IPS-NIHi7 (cell line): ENCODE measurements around the gene NCAPD2.

Experiments
- DNase-seq: peaks from one replicate; pipeline ENCODE4 v3.0.0; 2012; ENCODE audit warnings: mixed read lengths; ENCODE audit errors: extremely low spot score

NCAPD2 gene, protein sequence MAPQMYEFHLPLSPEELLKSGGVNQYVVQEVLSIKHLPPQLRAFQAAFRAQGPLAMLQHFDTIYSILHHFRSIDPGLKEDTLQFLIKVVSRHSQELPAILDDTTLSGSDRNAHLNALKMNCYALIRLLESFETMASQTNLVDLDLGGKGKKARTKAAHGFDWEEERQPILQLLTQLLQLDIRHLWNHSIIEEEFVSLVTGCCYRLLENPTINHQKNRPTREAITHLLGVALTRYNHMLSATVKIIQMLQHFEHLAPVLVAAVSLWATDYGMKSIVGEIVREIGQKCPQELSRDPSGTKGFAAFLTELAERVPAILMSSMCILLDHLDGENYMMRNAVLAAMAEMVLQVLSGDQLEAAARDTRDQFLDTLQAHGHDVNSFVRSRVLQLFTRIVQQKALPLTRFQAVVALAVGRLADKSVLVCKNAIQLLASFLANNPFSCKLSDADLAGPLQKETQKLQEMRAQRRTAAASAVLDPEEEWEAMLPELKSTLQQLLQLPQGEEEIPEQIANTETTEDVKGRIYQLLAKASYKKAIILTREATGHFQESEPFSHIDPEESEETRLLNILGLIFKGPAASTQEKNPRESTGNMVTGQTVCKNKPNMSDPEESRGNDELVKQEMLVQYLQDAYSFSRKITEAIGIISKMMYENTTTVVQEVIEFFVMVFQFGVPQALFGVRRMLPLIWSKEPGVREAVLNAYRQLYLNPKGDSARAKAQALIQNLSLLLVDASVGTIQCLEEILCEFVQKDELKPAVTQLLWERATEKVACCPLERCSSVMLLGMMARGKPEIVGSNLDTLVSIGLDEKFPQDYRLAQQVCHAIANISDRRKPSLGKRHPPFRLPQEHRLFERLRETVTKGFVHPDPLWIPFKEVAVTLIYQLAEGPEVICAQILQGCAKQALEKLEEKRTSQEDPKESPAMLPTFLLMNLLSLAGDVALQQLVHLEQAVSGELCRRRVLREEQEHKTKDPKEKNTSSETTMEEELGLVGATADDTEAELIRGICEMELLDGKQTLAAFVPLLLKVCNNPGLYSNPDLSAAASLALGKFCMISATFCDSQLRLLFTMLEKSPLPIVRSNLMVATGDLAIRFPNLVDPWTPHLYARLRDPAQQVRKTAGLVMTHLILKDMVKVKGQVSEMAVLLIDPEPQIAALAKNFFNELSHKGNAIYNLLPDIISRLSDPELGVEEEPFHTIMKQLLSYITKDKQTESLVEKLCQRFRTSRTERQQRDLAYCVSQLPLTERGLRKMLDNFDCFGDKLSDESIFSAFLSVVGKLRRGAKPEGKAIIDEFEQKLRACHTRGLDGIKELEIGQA (N-terminal part only)

GRCh38 chr12:6493497-6494257, at the start of gene NCAPD2:
TSS of gene NCAPD2 (plus strand) at chr12:6494102. CDS start at chr12:6495099, 997 bp downstream.
- DNase-seq, result peak; percentile 98

DNA sequence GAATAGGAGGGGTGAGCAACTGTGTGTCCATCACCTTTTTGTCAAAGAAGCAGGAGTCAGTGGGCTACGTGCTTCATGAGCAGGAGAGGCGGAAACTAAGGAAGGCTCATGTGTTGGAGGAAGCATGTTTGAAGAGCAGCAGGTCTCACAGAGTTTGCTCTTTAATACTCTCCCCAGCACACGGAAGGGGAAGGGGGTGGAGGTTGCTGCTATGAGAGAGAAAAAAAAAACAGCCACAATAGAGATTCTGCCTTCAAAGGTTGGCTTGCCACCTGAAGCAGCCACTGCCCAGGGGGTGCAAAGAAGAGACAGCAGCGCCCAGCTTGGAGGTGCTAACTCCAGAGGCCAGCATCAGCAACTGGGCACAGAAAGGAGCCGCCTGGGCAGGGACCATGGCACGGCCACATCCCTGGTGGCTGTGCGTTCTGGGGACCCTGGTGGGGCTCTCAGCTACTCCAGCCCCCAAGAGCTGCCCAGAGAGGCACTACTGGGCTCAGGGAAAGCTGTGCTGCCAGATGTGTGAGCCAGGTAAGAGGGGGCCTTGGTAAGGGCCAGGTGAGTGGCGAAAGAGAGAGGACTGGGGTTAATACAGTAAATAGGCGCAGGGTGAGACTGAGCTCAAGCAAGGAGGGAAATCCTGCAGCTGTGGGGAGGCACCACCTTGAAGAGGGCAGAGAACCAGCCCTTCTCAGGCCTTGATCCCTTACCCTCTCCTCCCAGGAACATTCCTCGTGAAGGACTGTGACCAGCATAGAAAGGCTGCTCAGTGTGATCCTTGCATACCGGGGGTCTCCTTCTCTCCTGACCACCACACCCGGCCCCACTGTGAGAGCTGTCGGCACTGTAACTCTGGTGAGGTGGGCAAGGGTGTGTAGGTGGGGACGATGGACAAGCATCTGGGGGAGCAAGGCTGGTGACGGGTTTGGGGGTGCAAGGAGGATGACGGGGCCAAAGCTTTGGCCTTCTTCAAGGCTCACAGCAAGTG, 48.9 kb upstream of the NCAPD2 start, which contains the start of gene CD27:
Gene CD27, plus strand, starts transcription at position 252 of the 985 bp plus-strand sequence. Its CDS starts 141 bp downstream, at position 393.
- DNase-seq, result no peak

- DNase-seq, result no peak
Measured at GRCh38 chr12:6450091-6450868, 43.6 kb upstream of the NCAPD2 start.

GRCh38 chr12:6450869-6451347, 43.0 kb upstream of the NCAPD2 start:
- DNase-seq, result no peak

DNA sequence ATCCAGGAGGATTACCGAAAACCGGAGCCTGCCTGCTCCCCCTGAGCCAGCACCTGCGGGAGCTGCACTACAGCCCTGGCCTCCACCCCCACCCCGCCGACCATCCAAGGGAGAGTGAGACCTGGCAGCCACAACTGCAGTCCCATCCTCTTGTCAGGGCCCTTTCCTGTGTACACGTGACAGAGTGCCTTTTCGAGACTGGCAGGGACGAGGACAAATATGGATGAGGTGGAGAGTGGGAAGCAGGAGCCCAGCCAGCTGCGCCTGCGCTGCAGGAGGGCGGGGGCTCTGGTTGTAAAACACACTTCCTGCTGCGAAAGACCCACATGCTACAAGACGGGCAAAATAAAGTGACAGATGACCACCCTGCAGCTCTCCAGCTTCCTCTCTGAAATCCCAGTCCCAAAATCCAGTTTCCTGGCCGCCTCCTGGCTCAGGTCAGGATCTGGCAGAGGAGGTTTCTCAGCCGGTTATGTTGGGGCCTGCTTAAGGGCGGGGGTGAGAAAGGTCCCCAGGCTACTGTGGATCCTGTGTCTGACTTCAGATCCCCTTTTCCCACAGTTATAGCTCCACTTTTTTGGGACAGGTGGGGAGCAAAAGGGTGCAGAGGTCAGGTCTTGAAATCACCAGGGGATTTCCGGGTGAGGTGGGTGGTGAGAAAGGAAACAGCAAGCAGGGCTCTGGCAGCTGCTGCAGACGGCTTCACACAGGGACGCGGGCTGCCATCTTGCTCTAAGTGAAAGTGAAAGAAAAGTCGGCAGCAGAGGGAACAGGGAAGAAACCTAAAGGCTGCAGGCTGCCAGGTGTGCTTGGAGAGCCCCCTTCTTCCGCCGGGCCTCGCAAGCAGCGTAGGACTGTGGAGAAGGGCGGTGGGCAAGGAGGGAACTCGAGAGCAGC, 42.3 kb upstream of the NCAPD2 start, which contains the start of gene TAPBPL:
Gene TAPBPL, plus strand, starts transcription at position 695 of the 897 bp plus-strand sequence. CDS start 207 bp downstream, outside the sequence.
- peak; percentile 64 for DNase-seq

- no peak for DNase-seq
Measured at GRCh38 chr12:6452245-6452943, 41.5 kb upstream of the NCAPD2 start.

DNA sequence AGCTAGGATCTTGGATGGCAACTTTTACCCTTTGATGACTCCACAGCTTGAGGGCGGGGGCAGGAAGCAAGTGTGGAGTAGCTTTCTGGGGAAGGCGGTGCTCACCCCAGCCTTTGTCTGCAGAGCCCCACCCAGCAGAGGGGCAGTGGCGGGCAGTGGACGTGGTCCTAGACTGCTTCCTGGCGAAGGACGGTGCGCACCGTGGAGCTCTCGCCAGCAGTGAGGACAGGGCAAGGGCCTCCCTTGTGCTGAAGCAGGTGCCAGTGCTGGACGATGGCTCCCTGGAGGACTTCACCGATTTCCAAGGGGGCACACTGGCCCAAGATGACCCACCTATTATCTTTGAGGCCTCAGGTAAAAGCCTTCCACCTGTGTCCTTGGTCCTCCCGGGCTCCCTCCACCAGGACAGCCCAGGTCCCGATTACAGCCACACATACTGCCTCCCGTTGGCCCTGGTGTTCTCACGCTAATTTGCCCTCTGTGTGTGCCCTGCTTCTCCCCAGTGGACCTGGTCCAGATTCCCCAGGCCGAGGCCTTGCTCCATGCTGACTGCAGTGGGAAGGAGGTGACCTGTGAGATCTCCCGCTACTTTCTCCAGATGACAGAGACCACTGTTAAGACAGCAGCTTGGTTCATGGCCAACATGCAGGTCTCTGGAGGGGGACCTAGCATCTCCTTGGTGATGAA, 40.8 kb upstream of the NCAPD2 start:
- no peak for DNase-seq

GRCh38 chr12:6457220-6457945, 36.5 kb upstream of the NCAPD2 start:
- DNase-seq, result no peak

GRCh38 chr12:6458281-6459003, 35.5 kb upstream of the NCAPD2 start:
- no peak for DNase-seq

DNA sequence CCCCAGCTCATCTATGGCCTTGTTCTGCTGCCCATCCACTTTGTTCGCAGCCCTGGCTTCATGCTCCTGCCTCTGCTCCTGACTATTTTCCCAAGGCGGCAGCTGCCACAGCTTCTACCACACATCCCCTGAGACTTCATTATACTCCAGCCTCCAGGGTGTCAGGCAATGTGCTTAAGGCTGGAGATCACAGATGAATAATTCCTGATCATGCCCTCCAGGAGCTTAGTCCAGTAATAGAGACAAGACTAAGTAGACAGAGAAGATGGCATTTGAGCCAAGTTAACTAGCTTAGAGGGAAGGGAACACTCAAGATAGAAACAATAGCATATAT, 34.9 kb upstream of the NCAPD2 start:
- no peak for DNase-seq

DNA sequence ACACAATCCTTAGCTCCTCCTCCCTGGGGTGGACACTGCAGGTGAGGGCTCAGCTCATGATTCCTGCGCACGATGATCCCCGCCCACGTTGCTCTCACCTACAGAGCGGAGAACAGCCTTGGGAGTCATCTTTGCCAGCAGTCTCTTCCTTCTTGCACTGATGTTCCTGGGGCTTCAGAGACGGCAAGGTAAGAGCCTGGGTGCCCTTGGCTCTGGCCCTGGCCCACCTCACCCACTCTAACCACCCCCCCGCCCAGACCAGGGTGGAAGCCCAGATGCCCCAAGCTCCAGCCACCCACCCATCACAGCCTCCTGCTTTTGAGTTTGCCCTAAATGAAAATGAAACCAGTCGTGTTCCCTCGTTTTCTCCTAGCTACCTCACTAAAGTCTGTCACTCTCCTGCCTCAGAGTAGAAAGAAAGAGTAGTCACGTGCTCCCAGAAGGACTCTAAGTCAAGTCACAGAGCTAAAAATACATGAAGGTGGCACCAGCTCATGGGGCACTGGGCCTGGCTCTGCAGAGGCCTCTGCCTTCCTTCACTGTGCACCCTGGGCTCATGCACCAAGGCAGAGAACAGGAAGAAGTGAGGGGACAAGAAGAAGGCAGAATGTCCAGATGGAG, 33.0 kb upstream of the NCAPD2 start:
- no peak for DNase-seq

DNA sequence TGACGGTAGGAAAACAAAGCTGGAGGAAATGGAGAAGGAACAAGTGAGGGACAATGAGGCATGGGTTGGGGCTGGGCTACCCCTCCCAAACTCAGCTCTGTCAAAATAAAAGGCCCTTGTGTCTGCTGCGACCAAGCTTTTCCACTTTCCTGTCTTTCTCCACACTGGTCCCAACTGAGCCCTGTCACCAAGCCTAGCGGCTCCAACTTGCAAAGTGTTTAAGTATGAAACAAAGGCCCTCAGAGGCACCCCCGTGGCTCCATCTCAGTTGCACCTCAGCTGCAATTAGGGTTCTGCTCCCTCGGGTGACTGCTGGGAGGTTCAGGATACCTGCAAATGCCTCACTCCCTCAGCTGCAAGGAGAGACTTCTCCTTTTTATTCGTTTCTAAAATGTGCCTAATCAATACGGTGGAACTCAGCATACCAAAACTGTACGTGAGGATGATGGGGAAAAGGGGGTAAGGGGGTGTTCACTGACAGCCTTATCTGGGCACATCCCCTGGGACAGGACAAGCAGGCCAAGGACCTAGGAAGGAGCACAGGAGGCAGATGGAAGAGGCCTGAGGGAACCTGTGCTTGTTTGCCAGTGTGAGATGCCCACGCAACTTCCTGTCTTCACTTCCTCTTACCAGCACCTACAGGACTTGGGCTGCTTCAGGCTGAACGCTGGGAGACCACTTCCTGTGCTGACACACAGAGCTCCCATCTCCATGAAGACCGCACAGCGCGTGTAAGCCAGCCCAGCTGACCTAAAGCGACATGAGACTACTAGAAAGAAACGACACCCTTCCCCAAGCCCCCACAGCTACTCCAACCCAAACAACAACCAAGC, 32.3 kb upstream of the NCAPD2 start:
- DNase-seq, result no peak

- no peak for DNase-seq
Measured at GRCh38 chr12:6462234-6462995, 31.5 kb upstream of the NCAPD2 start.
